HEK293 (cell line): Measurements from ENCODE around the gene RBM10.
A peak's percentile ranks its signal among the peaks of the same experiment; 100 is the strongest.

Experiments
- CTCF ChIA-PET: fragments of 350-600 bp; formaldehyde crosslinking; extraction: SDS; loops from one replicate; lab custom pipeline; 2021; ENCODE audit warnings: antibody characterized with exemption; lab: Yijun Ruan, JAX
- POLR2A ChIA-PET: fragments of 300-600 bp; formaldehyde crosslinking; extraction: SDS; loops from one replicate; lab custom pipeline; 2020; ENCODE audit warnings: antibody characterized with exemption, inconsistent platforms; lab: Yijun Ruan, JAX
- H3K27ac ChIP-seq: fragments of 200-500 bp; sonication (Bioruptor generic); 2 replicates; pipeline ENCODE4 v1.5.1; 2014; ENCODE audit warnings: low read depth, low read length, control low read depth, inconsistent platforms; ENCODE audit errors: extremely low read depth
- H3K36me3 ChIP-seq, 2 experiments: fragments of 200-500 bp in 1 of 2; sonication (Bioruptor generic) in 1 of 2; 1 replicate in 1 of 2; 2 replicates in 1 of 2; pipeline ENCODE4 v1.5.1; 2014 to 2017; ENCODE audit warnings: inconsistent platforms in 2 of 2, low read length in 2 of 2; ENCODE audit not compliant: control insufficient read depth in 2 of 2, insufficient read depth in 1 of 2
- H3K4me1 ChIP-seq: fragments of 200-500 bp; sonication (Bioruptor generic); 2 replicates; pipeline ENCODE4 v1.5.1; 2014; ENCODE audit warnings: mild to moderate bottlenecking, low read length, inconsistent platforms; ENCODE audit not compliant: control insufficient read depth, insufficient read depth
- H3K4me3 ChIP-seq: 2 replicates; pipeline ENCODE4 v1.5.1; 2011; ENCODE audit warnings: low read depth, mild to moderate bottlenecking, control low read depth, low read length, moderate library complexity
- H3K9me3 ChIP-seq: fragments of 200-500 bp; sonication (Bioruptor generic); 2 replicates; pipeline ENCODE4 v1.5.1; 2014; ENCODE audit warnings: low read depth, low read length, inconsistent platforms; ENCODE audit not compliant: control insufficient read depth, insufficient read depth
- SP7 ChIP-seq: fragments of 450-650 bp; formaldehyde crosslinking; IDR thresholded peaks from 2 replicates; pipeline ENCODE4 v1.5.1; 2016; ENCODE audit warnings: missing biosample characterization, missing genetic modification characterization
- ZBTB10 ChIP-seq: fragments of 450-650 bp; formaldehyde crosslinking; IDR thresholded peaks from 2 replicates; pipeline ENCODE4 v1.5.1; 2016; ENCODE audit warnings: missing biosample characterization, missing genetic modification characterization
- ZNF146 ChIP-seq: fragments of 450-650 bp; formaldehyde crosslinking; IDR thresholded peaks from 2 replicates; pipeline ENCODE4 v1.5.1; 2016; ENCODE audit warnings: missing biosample characterization, missing genetic modification characterization
- ZNF292 ChIP-seq: fragments of 450-650 bp; formaldehyde crosslinking; IDR thresholded peaks from 2 replicates; pipeline ENCODE4 v1.5.1; 2016; ENCODE audit warnings: low read depth, missing biosample characterization, missing genetic modification characterization, borderline replicate concordance
- ZNF354C ChIP-seq: fragments of 450-650 bp; formaldehyde crosslinking; IDR thresholded peaks from 2 replicates; pipeline ENCODE4 v1.5.1; 2016; ENCODE audit warnings: missing biosample characterization, missing genetic modification characterization, low read depth, borderline replicate concordance
- ZNF433 ChIP-seq: fragments of 450-650 bp; formaldehyde crosslinking; IDR thresholded peaks from 2 replicates; pipeline ENCODE4 v1.5.1; 2016; ENCODE audit warnings: missing biosample characterization, missing genetic modification characterization, low read depth
- ZNF488 ChIP-seq: fragments of 450-650 bp; formaldehyde crosslinking; IDR thresholded peaks from 2 replicates; pipeline ENCODE4 v1.5.1; 2016; ENCODE audit warnings: missing biosample characterization, missing genetic modification characterization
- ZNF501 ChIP-seq: fragments of 450-650 bp; formaldehyde crosslinking; IDR thresholded peaks from 2 replicates; pipeline ENCODE4 v1.5.1; 2016; ENCODE audit warnings: missing biosample characterization, missing genetic modification characterization
- ZNF626 ChIP-seq: fragments of 450-650 bp; sonication (Bioruptor Pico); formaldehyde crosslinking; IDR thresholded peaks from 2 replicates; pipeline ENCODE4 v1.5.1; 2018; ENCODE audit warnings: missing biosample characterization, missing genetic modification characterization, inconsistent platforms
- TF ChIP-seq, protein P1 (sequence below): fragments of 450-650 bp; formaldehyde crosslinking; IDR thresholded peaks from 2 replicates; pipeline ENCODE4 v1.5.1; 2016; ENCODE audit warnings: missing biosample characterization, missing genetic modification characterization
- TF ChIP-seq, protein P2 (sequence below): fragments of 450-650 bp; formaldehyde crosslinking; IDR thresholded peaks from 2 replicates; pipeline ENCODE4 v1.5.1; 2016; ENCODE audit warnings: missing biosample characterization, missing genetic modification characterization

The RBM10 gene

DNA sequence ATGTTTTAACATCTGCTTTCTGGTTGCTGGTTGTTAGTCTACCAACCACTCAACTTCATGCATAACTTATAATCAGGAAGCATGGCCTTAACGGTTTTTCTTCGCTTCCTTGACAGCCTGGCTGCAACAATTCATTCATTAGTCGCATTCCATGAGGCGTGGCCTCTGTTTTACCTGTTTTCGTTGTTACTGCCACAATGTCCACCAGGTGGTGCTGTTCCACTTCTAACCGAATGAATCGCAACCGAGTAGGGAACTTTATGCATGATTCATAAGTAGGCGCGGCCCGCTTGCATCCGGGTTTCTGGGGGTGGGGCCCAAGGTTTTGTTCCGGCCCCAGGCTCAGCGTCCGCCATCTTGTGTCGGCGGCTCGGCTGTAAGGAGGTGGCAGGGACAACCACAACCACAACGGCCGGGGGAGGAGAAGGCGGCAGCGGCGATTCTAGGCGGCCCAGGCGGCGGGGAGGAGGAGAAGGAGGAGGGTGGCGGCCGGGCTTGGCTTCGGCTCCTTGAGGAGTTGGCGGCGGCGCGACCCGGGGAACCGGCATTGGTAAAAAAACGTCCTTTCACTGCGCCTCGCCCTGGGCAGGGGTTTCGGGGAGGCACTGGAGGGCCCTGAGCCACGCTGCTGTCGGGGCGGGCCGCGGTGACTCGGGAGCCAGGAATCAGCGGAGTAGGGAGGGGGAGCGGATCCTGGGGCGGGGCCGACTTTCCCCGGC is 48.6 kb downstream of the RBM10 start, which contains the start of gene UBA1 (continued):
- TF ChIP-seq ZNF488 (tag by site-specific recombination) (no peak), SP7 (tag by site-specific recombination) (peak; percentile 64), ZNF626 (tag by site-specific recombination) (no peak), ZNF501 (tag by site-specific recombination) (0 out of 2 replicates have a peak, but pooled peaks have one; percentile 50), ZNF433 (tag by site-specific recombination) (no peak), ZNF354C (no peak), ZNF146 (tag by site-specific recombination) (no peak), ZNF292 (tag by site-specific recombination) (no peak)
- TF ChIP-seq, protein P1, sequence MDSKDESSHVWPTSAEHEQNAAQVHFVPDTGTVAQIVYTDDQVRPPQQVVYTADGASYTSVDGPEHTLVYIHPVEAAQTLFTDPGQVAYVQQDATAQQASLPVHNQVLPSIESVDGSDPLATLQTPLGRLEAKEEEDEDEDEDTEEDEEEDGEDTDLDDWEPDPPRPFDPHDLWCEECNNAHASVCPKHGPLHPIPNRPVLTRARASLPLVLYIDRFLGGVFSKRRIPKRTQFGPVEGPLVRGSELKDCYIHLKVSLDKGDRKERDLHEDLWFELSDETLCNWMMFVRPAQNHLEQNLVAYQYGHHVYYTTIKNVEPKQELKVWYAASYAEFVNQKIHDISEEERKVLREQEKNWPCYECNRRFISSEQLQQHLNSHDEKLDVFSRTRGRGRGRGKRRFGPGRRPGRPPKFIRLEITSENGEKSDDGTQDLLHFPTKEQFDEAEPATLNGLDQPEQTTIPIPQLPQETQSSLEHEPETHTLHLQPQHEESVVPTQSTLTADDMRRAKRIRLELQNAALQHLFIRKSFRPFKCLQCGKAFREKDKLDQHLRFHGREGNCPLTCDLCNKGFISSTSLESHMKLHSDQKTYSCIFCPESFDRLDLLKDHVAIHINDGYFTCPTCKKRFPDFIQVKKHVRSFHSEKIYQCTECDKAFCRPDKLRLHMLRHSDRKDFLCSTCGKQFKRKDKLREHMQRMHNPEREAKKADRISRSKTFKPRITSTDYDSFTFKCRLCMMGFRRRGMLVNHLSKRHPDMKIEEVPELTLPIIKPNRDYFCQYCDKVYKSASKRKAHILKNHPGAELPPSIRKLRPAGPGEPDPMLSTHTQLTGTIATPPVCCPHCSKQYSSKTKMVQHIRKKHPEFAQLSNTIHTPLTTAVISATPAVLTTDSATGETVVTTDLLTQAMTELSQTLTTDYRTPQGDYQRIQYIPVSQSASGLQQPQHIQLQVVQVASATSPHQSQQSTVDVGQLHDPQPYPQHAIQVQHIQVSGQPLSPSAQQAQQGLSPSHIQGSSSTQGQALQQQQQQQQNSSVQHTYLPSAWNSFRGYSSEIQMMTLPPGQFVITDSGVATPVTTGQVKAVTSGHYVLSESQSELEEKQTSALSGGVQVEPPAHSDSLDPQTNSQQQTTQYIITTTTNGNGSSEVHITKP (tag by site-specific recombination) = peak; percentile 80

DNA sequence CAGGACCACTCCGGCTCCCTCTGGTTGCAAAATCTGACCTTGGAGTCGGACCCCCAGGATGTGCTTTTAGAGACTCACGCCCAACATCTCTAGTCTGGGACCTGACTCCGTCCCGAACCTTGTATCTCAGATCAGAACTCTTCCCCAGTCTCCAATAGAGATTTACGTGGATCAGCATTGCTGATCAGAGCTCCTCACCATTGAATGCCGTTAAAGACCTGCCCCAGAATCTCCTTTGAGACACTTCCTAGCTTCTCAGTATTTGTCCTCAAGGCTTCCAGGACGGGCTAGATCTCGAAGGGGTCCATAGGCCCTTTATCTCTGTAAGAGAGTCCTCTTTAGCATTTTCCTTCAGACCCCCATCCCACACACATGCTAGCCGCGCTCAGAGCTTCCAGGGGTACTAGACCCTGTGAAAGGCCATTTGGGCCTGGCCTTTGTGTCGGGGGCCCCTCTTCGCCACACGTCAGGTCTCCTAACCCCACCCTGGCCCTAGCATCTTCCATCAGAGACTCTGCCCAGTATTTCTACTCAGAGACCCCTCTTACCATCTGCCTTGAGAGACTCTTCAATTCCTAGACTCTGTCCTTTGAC is 49.3 kb downstream of the RBM10 start:
- peaks cover 10% of the 10 kb centered on the region; the same call in 1 of the 2 replicates for H3K4me1 ChIP-seq
- POLR2A ChIA-PET = interaction anchor here (0.6 to 4.1 kb wide), 5 partner anchors 24 to 119 kb away, joined by 3 to 20 read pairs (median 3); partner anchors contain the start of gene CDK16
- H3K27ac ChIP-seq = peak overlapping the region; percentile 90
- H3K4me3 ChIP-seq = peak overlapping the region; percentile 97
- H3K9me3 ChIP-seq = no peaks in the 10 kb centered on the region
- 0 out of 2 replicates have a peak, but pooled peaks have one; percentile 2 for TF ChIP-seq ZBTB10 (tag by site-specific recombination)
- TF ChIP-seq, protein P2, sequence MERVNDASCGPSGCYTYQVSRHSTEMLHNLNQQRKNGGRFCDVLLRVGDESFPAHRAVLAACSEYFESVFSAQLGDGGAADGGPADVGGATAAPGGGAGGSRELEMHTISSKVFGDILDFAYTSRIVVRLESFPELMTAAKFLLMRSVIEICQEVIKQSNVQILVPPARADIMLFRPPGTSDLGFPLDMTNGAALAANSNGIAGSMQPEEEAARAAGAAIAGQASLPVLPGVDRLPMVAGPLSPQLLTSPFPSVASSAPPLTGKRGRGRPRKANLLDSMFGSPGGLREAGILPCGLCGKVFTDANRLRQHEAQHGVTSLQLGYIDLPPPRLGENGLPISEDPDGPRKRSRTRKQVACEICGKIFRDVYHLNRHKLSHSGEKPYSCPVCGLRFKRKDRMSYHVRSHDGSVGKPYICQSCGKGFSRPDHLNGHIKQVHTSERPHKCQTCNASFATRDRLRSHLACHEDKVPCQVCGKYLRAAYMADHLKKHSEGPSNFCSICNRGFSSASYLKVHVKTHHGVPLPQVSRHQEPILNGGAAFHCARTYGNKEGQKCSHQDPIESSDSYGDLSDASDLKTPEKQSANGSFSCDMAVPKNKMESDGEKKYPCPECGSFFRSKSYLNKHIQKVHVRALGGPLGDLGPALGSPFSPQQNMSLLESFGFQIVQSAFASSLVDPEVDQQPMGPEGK = no peak
- TF ChIP-seq, all 188 proteins: peak for 1
- CTCF ChIA-PET = interaction anchor here (0.6 to 3.2 kb wide), 8 partner anchors 11 to 612 kb away, joined by 3 to 35 read pairs (median 3); no protein-coding TSS in a partner anchor
- H3K36me3 ChIP-seq = peaks cover 4 to 44% of the 10 kb centered on the region in 2 experiments
